HL-60/S4 treated with retinoic acid at 250 ng/mL for 4 days and 3 days (cell line): ENCODE measurements around the gene SLC5A7.

Source experiments
- in situ Hi-C: fragments of 300-500 bp; cut with MboI; formaldehyde crosslinking; loops from 2 replicates; pipeline ENCODE4 v1.7.0; 2022; ENCODE audit warnings: low sequenced_read_pairs

The SLC5A7 gene

DNA sequence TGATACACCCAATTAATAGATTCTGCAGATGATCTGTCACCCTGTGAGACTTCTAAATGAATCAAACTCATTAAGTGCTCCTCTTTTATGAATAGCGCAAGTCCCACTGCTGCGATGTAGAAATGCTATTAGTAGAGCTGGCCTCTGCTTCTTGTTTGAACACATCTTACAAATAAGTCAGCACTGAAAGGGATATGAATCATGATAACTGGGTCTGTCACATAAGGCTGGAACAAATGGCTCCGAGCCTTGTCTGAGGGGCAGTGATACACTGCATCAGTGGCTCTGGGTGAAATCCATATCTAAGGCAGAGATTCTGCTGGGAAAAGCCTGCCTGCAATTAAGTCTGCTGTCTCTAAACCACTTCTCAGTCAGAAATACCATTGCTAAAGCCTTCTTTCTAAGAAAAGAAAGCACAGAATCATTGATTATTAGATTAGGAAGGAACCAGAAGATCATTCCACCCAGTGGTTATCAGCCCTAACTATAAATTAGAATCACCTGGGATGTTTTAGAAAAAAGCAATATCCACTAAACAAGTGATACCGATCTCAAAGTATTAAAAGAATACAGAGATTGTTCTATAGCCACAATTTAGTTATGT, 75.2 kb downstream of the SLC5A7 start:
- in situ Hi-C loops, result no loop called here
